GM18520 (cell line): Measurements from ENCODE around the gene ANKRD40CL.
"Not testable (repeated sequence)": the region's sequence is repeated elsewhere in the genome, so short reads cannot be mapped to it uniquely, and the experiment has no call there.

Source experiments
- ATAC-seq: cut with Tn5 transposase; IDR thresholded peaks from one replicate; pipeline ENCODE4 v1.9.1; 2021; ENCODE audit not compliant: unreplicated experiment

ANKRD40CL gene, protein sequence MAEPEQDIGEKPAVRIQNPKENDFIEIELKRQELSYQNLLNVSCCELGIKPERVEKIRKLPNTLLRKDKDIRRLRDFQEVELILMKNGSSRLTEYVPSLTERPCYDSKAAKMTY

GRCh38 chr17:50767446-50767845 is at the start of gene ANKRD40CL:
ANKRD40CL (minus strand) TSS chr17:50767518; CDS start chr17:50766913, 605 bp downstream.
- no peak for ATAC-seq

GRCh38 chr17:50816271-50816670 is 49.0 kb upstream of the ANKRD40CL start:
- ATAC-seq: no peak

DNA sequence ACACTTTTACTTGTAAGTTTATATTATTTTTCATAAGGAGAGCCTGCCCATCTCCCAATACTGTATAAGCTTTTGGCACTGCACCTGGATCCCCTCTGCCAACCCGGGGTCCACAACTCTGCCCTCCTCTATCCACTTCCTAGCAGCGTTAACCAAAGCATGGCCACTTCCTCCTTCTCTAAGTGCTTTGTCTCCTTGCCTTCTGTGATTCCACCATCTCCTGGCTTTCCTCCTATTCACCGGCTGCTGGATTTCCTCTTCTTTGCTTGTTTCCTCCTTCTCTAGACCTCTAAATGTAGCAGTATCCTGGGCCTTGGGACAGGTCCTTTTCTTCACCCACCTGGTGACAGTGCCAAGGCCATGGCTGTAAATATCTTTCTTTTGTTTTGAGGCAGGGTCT is 48.1 kb upstream of the ANKRD40CL start:
- ATAC-seq: no peak

GRCh38 chr17:50813583-50813982 is 46.3 kb upstream of the ANKRD40CL start:
- ATAC-seq: no peak

DNA sequence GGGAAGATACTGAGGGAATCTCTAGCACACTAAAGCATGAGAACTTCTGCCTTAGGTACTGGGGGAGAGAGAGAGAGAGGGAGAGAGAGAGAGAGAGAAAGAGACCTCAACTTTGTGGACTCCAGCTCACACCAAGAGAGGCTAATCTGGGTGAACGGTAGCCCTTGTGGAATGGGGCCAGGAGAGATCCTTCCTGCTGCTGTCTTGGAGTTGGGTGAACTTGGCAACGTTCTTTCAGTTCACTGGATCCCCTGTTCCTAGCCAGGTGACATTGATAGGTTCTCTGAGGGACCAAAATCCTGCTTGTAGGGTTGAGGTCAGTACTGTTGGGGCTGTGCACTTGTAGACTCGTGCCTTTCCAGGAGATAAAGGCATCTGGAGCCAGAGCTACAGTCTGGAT is 41.6 kb upstream of the ANKRD40CL start:
- no peak for ATAC-seq

DNA sequence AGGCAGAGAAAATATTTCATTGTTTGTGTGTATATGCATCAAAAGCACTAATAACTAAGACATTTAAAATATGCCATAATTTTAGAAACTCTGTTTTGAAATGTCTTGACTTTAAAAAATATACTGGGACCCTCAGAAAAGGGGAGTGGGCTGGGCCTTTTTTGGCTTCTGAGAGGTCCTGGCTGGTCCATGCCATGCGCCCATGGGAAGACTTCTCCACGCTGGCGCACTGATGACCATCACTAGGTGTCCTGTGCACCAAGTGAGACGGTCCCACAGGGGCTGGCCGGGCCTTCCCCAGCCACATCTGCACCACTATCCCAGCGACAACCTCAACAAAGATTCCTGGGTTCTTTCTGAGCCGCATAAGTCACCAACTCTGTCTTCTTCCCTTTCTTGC is 41.1 kb upstream of the ANKRD40CL start:
- no peak for ATAC-seq

- ATAC-seq: no peak
These were observed 40.4 kb upstream of the ANKRD40CL start for GRCh38 chr17:50807675-50808074.

DNA sequence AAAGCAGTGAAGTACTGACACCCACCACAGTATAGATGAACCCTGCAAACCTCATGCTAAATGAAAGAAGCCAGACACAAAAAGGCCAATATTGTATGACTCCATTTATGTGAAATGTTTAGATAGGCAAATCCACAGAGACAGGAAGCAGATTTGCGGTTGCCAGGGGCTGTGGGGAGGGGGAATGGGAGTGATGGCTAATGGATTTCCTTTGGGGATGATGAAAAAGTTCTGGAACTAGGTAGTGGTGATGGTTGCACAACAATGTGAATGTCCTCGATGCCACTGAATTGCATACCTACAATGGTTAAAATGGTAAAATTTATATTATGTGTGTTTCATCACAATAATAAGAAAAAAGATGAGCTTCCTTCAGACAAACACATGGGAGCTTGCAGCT is 39.7 kb upstream of the ANKRD40CL start:
- ATAC-seq: no peak

DNA sequence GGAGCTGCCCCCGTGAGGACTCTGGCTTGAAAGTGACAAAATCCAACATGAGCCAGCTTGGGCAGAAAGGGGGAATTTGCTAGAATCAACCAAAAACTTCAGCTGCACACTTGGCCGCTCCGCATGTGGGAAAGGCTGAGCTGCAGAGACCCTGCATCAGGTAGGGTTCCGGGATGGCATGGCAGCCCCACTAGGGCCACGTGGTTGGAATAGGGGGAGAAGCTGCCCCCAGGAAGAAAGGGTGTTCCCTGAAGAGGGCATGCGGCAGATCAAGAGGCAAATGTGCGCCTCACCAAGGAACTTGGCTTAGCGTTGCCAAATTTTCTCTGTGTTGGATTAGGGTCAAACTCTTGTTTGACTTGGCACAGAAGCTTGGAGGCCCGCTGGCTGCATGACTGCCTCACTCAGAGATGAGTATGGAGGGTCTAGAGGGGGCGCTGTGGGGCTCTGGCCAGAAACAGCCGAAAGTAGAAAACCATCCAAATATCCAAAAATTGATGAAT is 38.9 kb upstream of the ANKRD40CL start:
- ATAC-seq: no peak

GRCh38 chr17:50805486-50805885 is 38.2 kb upstream of the ANKRD40CL start:
- ATAC-seq: no peak

DNA sequence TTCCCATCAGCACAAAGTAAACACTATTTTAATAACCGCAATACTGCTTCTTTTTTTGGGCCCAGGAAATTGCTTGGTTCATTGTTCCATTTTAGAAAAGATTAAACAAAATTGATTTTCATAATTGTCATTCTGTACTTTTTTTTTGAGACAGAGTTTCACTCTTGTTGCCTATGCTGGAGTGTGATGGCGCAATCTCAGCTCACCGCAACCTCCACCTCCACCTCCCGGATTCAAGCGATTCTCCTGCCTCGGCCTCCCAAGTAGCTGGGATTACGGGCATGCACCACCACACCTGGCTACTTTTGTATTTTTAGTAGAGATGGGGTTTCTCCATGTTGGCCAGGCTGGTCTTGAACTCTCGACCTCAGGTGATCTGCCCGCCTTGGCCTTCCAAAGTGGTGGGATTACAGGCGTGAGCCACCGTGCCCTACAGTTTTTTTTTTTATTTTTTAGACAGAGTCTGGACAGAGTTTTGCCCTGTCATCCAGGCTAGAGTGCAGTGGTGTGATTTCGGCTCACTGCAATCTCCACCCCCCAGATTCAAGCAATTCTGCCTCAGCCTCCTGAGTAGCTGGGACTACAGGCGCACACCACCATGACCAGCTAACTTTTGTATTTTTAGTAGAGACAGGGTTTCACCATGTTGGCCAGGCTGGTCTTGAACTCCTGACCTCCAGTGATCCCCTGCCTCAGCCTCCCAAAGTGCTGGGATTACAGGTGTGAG is 37.6 kb upstream of the ANKRD40CL start:
- not testable (repeated sequence) for ATAC-seq

GRCh38 chr17:50803676-50804075 is 36.4 kb upstream of the ANKRD40CL start:
- ATAC-seq: no peak

- ATAC-seq: no peak
These were observed 35.6 kb upstream of the ANKRD40CL start for GRCh38 chr17:50802609-50803571.

GRCh38 chr17:50800196-50800700 is 32.9 kb upstream of the ANKRD40CL start:
- ATAC-seq: no peak

GRCh38 chr17:50799582-50799981 is 32.3 kb upstream of the ANKRD40CL start:
- ATAC-seq: no peak

DNA sequence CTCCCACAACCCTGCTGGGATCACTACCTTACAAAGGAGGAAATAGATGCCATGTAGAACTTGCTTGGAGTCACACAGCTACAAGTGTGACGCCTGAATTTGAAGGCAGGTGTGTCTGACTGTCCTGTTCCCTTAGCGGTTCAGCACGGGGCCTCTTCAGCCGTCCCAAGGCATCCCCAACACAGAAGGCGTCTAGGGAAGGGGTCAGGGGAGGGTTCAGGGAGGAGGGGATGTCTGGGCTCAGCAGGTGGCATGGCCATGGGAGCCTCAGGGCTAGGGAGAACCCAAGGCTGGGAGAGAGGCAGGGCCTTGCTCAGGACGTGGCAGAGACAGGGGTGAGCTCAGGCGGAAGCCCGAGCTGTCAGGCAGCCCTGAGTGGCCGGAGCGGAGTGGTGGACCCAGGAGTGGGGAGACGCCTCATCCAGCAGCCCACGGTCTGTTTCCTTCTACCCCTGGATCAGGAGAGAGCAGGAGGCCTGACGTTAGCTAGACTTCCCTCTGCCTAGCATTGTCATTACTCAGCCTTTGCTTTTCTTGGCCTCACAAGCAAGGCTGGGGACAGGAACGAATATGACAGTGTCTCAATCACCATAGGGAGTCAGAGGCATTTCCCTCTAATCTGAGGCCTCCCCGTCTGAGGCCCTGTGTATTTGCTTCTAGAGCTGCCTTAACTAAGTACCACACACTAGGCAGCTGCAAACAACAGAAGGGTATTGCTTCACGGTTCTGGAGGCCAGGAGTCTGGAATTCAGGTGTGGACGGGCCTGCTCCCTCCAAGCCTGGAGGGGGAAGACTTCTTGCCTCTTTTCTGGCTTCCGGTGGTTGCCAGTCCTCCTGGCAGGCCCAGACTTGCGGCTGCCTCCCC is 31.3 kb upstream of the ANKRD40CL start:
- no peak for ATAC-seq

- no peak for ATAC-seq
These were observed 30.0 kb upstream of the ANKRD40CL start for GRCh38 chr17:50797135-50797810.

GRCh38 chr17:50794361-50794760 is 27.0 kb upstream of the ANKRD40CL start:
- no peak for ATAC-seq

DNA sequence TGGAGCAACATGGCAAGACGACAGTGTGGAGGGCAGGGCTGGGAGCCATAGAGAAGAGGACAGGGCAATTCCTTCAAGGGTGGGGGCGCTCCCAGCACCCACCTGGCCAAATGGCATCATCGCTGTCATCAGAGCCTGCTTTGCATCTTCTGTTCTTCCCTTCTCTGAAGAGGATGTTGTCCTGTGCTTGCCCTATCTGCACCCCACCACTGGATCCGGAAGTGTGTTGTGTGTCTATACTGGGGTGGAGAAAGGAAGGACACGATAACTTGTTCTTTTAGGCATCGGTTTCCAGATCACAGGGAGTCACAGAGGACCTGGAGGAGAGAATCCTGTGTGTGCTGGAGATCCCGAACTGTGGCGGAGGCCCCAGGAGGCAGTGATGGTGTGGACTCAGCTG is 25.7 kb upstream of the ANKRD40CL start:
- no peak for ATAC-seq

DNA sequence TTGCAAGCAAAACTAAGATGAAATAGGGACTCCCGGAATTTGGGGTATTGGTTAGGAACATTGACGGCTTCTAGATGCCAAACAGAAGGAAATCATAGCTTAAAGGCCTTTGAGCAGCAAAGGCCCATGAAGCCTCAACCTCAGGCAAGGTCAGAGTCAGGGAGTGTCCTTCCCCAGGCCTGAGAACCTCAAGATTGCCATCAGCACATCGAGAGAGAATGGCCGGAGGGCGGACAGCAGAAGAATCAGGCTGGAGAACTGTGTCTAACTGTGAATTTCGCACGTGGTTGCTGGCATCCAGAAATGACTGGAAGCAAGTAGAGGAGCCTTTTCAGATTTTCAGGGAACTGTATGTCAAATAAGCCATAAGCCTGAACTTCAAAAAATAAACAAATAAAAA is 24.8 kb upstream of the ANKRD40CL start:
- ATAC-seq: no peak
